ENCODE measurements around the gene APOBEC3C.
"Not testable (repeated sequence)": the region's sequence is repeated elsewhere in the genome, so short reads cannot be mapped to it uniquely, and the experiment has no call there.

APOBEC3C gene

GRCh38 chr22:39061290-39061689 lies 47.2 kb downstream of the APOBEC3C start:
- DNase-seq (ENCODE audit: low read depth in 2 of 2): not testable (repeated sequence)

- DNase-seq (ENCODE audit: low read depth in 2 of 2): not testable (repeated sequence)
Observed at GRCh38 chr22:39061951-39062350, 47.9 kb downstream of the APOBEC3C start.

DNA sequence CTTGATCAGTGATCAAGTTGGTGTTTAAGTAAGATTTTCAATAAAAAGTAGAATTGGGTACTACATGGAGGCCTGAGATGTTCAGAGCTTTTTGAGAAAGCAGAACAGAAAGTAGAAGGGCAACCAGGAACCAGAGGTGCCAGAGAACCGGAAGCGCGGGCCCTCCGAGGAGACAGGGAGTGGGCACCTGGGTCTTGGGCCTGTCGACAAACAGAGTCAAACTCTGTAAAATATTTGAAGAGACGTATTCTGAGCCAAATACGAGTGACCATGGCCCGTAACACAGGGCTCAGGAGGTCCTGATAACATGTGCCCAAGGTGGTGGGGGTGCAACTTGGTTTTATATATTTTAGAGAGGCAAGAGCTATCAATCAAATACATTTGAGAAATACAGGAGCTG lies 49.8 kb downstream of the APOBEC3C start:
- not testable (repeated sequence) for DNase-seq (ENCODE audit: low read depth in 2 of 2)

DNA sequence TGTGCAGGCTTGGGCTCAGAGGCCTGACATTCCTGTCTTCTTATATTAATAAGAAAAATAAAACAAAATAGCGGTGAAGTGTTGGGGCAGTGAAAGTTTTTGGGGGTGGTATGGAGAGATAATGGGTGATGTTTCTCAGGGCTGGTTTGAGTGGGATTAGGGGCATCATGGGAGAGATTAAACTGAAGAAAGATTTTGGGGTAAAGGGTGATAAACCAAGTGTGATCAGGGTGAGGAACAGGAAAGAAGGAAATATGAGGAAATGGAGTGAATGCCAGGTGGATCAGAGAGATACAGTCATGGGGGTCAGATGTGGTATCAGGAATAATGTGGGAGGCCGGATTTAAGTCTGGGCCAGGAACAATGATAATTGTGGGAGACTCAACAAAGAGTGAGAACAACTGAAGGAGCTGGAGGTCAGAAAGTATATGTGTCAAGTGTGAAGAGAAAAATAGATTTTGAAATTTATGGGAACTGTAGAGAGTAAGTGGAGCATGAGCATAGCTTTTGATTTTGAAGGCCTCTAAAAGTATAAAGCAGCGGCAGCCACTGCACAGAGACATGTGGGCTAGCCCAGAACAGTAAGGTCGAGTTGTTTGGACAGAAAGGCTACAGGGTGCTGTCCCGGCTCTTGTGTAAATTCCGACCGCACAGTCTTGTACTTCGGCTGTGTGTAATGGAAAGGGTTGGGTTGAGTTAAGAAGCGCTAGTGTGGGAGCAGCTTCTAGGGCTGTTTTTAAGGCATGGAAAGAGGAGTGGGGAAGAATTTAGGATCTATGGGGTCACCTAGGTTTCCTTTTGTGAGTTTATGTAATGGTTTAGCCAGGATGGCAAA lies 52.6 kb downstream of the APOBEC3C start:
- not testable (repeated sequence) for DNase-seq (ENCODE audit: low read depth in 2 of 2)

DNA sequence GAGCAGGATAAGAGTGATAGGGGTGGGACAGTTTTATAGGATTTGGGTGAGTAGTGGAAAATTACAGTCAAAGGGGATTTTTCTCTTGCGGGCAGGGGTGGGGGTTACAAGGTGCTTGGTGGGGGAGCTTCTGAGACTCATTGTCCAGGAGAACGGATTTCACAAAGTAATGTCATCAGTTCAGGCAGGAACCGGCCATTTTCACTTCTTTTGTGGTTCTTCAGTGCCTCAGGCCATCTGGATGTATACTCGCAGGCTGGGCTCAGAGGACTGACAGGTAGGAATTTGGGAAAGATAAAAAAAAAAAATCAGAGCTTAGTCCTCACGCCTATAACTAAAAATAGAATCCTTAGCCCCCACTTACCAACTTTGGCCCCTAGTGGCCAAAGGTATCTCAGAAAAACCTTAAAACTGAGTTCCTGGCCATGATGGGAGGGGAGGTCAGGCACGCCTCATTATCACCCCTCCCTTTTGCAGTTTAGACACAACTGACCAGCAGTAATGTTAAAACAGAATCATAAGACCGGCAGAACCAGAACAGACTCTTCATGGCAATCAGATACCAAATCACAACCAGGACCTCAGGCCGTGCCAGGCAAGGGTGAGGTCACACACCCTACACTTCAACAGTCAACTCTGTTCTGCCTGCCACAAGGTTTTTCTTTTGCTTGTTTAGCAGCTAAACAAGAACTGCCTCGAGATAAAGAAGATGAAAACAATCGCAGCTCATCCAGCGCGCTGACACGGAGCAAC lies 54.2 kb downstream of the APOBEC3C start:
- no peak for DNase-seq (ENCODE audit: low read depth in 2 of 2)

Data from stimulated activated CD8-positive, alpha-beta memory T cell treated with anti-CD3 and anti-CD28 coated beads, Interleukin-2, amount 100 ng/mL, for 48 hours (primary cell).